ENCODE measurements around the gene DMAC1. TPM values are rescaled to one million over a fixed set of nuclear protein-coding genes. Genes with fewer than 3 reads are reported as not detected.

The DMAC1 gene
- total RNA-seq, 1 donor from 2014 or later = 73.8 TPM

GRCh38 chr9:7819984-7820383 is 20.4 kb upstream of the DMAC1 start:
- Mint-ChIP-seq H3K27ac (no peak overlapping the region), H3K36me3 (ENCODE audit: insufficient read depth) (no peaks in the 10 kb centered on the region), H3K4me3 (ENCODE audit: low read depth) (no peak overlapping the region), H3K9me3 (ENCODE audit: low read depth) (no peaks in the 10 kb centered on the region), H3K27me3 (no peaks in the 10 kb centered on the region), H3K4me1 (ENCODE audit: low read depth) (peaks cover 2% of the 10 kb centered on the region)
- TF ChIP-seq, protein P1, sequence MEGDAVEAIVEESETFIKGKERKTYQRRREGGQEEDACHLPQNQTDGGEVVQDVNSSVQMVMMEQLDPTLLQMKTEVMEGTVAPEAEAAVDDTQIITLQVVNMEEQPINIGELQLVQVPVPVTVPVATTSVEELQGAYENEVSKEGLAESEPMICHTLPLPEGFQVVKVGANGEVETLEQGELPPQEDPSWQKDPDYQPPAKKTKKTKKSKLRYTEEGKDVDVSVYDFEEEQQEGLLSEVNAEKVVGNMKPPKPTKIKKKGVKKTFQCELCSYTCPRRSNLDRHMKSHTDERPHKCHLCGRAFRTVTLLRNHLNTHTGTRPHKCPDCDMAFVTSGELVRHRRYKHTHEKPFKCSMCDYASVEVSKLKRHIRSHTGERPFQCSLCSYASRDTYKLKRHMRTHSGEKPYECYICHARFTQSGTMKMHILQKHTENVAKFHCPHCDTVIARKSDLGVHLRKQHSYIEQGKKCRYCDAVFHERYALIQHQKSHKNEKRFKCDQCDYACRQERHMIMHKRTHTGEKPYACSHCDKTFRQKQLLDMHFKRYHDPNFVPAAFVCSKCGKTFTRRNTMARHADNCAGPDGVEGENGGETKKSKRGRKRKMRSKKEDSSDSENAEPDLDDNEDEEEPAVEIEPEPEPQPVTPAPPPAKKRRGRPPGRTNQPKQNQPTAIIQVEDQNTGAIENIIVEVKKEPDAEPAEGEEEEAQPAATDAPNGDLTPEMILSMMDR (IDR thresholded peaks at IDR 0.05; ENCODE audit: unreplicated experiment) = no peak
- DNase-seq (ENCODE audit: low spot score, unreplicated experiment) = no peak

- no peaks in the 10 kb centered on the region for H3K9me3 Mint-ChIP-seq (ENCODE audit: low read depth)
- H3K27me3 Mint-ChIP-seq = no peaks in the 10 kb centered on the region
- TF ChIP-seq, protein P1 (IDR thresholded peaks at IDR 0.05; ENCODE audit: unreplicated experiment) = no peak
- H3K4me3 Mint-ChIP-seq (ENCODE audit: low read depth) = no peak overlapping the region
- no peak for DNase-seq (ENCODE audit: low spot score, unreplicated experiment)
- H3K4me1 Mint-ChIP-seq (ENCODE audit: low read depth) = peaks cover 10% of the 10 kb centered on the region
- no peaks in the 10 kb centered on the region for H3K36me3 Mint-ChIP-seq (ENCODE audit: insufficient read depth)
- no peak overlapping the region for H3K27ac Mint-ChIP-seq
Measured at GRCh38 chr9:7816021-7816420, 16.4 kb upstream of the DMAC1 start.

DNA sequence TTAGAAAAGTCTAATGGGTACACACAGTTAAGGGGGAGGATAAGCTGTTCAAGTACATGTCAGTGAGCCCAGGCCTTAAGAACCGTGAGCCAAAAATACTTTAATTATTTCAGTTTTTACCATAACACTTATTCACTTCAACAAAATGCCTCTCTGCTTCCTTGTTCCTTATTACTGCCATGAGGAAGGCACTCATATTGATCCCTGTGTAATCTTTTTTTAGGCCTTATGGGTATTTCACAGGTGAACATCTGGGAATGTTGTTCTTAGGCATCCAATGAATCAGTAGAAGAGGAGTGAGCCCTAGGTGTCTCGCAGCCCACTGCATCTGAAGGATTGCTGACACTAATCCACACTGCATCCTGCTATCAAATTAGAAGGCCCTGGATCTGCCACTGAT is 13.5 kb upstream of the DMAC1 start:
- peaks cover 6% of the 10 kb centered on the region for H3K27me3 Mint-ChIP-seq
- H3K4me1 Mint-ChIP-seq (ENCODE audit: low read depth) = peaks cover 10% of the 10 kb centered on the region
- H3K27ac Mint-ChIP-seq = no peak overlapping the region
- DNase-seq (ENCODE audit: low spot score, unreplicated experiment) = no peak
- no peaks in the 10 kb centered on the region for H3K36me3 Mint-ChIP-seq (ENCODE audit: insufficient read depth)
- no peak overlapping the region for H3K4me3 Mint-ChIP-seq (ENCODE audit: low read depth)
- TF ChIP-seq, protein P1 (IDR thresholded peaks at IDR 0.05; ENCODE audit: unreplicated experiment) = no peak
- no peaks in the 10 kb centered on the region for H3K9me3 Mint-ChIP-seq (ENCODE audit: low read depth)

- H3K36me3 Mint-ChIP-seq (ENCODE audit: insufficient read depth) = no peaks in the 10 kb centered on the region
- H3K4me1 Mint-ChIP-seq (ENCODE audit: low read depth) = peaks cover 10% of the 10 kb centered on the region
- no peak for DNase-seq (ENCODE audit: low spot score, unreplicated experiment)
- peaks cover 6% of the 10 kb centered on the region for H3K27me3 Mint-ChIP-seq
- no peaks in the 10 kb centered on the region for H3K9me3 Mint-ChIP-seq (ENCODE audit: low read depth)
- no peak overlapping the region for H3K27ac Mint-ChIP-seq
- TF ChIP-seq, protein P1 (IDR thresholded peaks at IDR 0.05; ENCODE audit: unreplicated experiment) = no peak
- H3K4me3 Mint-ChIP-seq (ENCODE audit: low read depth) = no peak overlapping the region
Measured at GRCh38 chr9:7811677-7812076, 12.1 kb upstream of the DMAC1 start.

- Mint-ChIP-seq H3K27me3 (no peaks in the 10 kb centered on the region), H3K4me3 (ENCODE audit: low read depth) (no peak overlapping the region), H3K4me1 (ENCODE audit: low read depth) (peaks cover 8% of the 10 kb centered on the region), H3K27ac (no peak overlapping the region), H3K36me3 (ENCODE audit: insufficient read depth) (no peaks in the 10 kb centered on the region), H3K9me3 (ENCODE audit: low read depth) (no peaks in the 10 kb centered on the region)
- TF ChIP-seq, protein P1 (IDR thresholded peaks at IDR 0.05; ENCODE audit: unreplicated experiment) = no peak
- no peak for DNase-seq (ENCODE audit: low spot score, unreplicated experiment)
Measured at GRCh38 chr9:7802666-7803065, 3.1 kb upstream of the DMAC1 start.

All from progenitor cell of endocrine pancreas (in vitro differentiated cells).